ENCODE results near the gene BICRA. TPM values are rescaled to one million over a fixed set of nuclear protein-coding genes. Genes with fewer than 3 reads are reported as not detected.

BICRA gene
- total and polyA plus RNA-seq, 9 of the 15 experiments (the other 6 are each of a cell fraction or from before 2014, with no cell fraction given) = 0.01 to 8.8 (median 1.2) TPM

DNA sequence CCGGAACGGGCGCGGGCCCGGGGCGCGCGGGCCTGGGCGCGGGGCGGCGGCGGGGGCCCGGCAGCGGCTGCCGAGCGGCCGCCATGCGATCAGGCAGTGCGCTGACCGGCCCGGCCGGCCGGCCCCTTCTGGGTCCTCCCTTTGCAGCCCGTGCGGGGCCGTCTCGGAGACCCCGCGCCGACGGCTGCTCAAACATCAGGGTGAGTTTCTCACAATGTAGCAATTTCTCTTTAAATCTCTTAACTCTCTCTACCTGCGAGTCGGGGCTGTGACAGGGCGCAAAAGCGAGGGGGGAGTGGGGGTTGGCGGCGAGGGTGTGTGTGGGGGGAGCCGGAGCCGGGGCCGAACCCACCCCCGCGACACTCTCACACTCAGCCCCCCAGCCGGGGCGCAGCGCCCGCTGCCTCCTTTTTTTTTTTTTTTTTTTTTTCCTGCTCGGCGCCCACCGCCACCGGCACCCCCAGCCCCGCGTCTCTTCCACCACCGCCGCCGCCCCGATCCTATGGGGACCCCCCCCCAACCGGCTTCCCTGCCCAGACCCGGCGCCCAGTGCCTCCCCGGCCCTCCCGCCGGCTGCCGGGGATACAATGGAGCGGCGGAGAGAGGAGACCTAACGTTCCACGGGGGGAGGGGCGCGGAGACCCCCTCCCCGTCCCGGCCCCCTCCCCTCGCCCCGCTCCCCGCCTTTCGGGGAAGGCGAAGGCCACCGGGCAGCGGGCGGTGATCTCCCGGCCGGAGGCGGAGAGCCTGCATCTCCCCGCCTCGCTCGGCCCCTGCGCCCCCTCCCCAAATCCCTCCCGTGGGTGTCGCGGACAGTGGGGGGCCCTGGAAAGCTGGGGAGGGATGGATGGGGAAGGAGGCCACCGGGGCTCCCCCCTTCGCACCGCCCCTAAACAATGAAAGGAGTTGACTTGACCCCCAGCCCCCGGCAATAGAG lies at the start of gene BICRA (continued):
- TF ChIP-seq, protein P1, sequence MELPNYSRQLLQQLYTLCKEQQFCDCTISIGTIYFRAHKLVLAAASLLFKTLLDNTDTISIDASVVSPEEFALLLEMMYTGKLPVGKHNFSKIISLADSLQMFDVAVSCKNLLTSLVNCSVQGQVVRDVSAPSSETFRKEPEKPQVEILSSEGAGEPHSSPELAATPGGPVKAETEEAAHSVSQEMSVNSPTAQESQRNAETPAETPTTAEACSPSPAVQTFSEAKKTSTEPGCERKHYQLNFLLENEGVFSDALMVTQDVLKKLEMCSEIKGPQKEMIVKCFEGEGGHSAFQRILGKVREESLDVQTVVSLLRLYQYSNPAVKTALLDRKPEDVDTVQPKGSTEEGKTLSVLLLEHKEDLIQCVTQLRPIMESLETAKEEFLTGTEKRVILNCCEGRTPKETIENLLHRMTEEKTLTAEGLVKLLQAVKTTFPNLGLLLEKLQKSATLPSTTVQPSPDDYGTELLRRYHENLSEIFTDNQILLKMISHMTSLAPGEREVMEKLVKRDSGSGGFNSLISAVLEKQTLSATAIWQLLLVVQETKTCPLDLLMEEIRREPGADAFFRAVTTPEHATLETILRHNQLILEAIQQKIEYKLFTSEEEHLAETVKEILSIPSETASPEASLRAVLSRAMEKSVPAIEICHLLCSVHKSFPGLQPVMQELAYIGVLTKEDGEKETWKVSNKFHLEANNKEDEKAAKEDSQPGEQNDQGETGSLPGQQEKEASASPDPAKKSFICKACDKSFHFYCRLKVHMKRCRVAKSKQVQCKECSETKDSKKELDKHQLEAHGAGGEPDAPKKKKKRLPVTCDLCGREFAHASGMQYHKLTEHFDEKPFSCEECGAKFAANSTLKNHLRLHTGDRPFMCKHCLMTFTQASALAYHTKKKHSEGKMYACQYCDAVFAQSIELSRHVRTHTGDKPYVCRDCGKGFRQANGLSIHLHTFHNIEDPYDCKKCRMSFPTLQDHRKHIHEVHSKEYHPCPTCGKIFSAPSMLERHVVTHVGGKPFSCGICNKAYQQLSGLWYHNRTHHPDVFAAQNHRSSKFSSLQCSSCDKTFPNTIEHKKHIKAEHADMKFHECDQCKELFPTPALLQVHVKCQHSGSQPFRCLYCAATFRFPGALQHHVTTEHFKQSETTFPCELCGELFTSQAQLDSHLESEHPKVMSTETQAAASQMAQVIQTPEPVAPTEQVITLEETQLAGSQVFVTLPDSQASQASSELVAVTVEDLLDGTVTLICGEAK (IDR thresholded peaks at IDR 0.05) = no peak
- TF ChIP-seq, protein P1 (CRISPR knock-in tag; IDR thresholded peaks at IDR 0.05) = no peak
- TF ChIP-seq FOXP1 (CRISPR knock-in tag; IDR thresholded peaks at IDR 0.05) (no peak), ZNF354B (CRISPR knock-in tag; IDR thresholded peaks at IDR 0.05) (no peak), TAF9B (IDR thresholded peaks at IDR 0.05; ENCODE audit: partially characterized antibody) (no peak), NBN (IDR thresholded peaks at IDR 0.05; ENCODE audit: low read depth) (no peak), ZNF778 (CRISPR knock-in tag; IDR thresholded peaks at IDR 0.05) (no peak), ZNF23 (CRISPR knock-in tag; IDR thresholded peaks at IDR 0.05) (no peak), U2AF2 (optimal IDR thresholded peaks at IDR 0.05; ENCODE audit: low read depth, low read length) (no peak), HIVEP1 (CRISPR knock-in tag; IDR thresholded peaks at IDR 0.05) (no peak), CHD1 (IDR thresholded peaks at IDR 0.05; ENCODE audit: low read length) (no peak), HDAC6 (IDR thresholded peaks at IDR 0.05; ENCODE audit: low read depth, low read length) (no peak), CCNT2 (IDR thresholded peaks at IDR 0.05; ENCODE audit: borderline replicate concordance, extremely low read depth, insufficient read length, low read depth, low read length) (peak; percentile 71), FOXA1 (IDR thresholded peaks at IDR 0.05; ENCODE audit: borderline replicate concordance) (no peak)
- TF ChIP-seq, protein P2, sequence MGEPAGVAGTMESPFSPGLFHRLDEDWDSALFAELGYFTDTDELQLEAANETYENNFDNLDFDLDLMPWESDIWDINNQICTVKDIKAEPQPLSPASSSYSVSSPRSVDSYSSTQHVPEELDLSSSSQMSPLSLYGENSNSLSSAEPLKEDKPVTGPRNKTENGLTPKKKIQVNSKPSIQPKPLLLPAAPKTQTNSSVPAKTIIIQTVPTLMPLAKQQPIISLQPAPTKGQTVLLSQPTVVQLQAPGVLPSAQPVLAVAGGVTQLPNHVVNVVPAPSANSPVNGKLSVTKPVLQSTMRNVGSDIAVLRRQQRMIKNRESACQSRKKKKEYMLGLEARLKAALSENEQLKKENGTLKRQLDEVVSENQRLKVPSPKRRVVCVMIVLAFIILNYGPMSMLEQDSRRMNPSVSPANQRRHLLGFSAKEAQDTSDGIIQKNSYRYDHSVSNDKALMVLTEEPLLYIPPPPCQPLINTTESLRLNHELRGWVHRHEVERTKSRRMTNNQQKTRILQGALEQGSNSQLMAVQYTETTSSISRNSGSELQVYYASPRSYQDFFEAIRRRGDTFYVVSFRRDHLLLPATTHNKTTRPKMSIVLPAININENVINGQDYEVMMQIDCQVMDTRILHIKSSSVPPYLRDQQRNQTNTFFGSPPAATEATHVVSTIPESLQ (CRISPR knock-in tag; IDR thresholded peaks at IDR 0.05) = no peak
- TF ChIP-seq, protein P3, sequence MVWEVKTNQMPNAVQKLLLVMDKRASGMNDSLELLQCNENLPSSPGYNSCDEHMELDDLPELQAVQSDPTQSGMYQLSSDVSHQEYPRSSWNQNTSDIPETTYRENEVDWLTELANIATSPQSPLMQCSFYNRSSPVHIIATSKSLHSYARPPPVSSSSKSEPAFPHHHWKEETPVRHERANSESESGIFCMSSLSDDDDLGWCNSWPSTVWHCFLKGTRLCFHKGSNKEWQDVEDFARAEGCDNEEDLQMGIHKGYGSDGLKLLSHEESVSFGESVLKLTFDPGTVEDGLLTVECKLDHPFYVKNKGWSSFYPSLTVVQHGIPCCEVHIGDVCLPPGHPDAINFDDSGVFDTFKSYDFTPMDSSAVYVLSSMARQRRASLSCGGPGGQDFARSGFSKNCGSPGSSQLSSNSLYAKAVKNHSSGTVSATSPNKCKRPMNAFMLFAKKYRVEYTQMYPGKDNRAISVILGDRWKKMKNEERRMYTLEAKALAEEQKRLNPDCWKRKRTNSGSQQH (CRISPR knock-in tag; IDR thresholded peaks at IDR 0.05) = no peak

All from K562 (cell line).